Activated naive CD8-positive, alpha-beta T cell (primary cell): ENCODE measurements around the gene KCNJ12.
A peak's percentile ranks its signal among the peaks of the same experiment; 100 is the strongest.
"Not testable (repeated sequence)": the region's sequence is repeated elsewhere in the genome, so short reads cannot be mapped to it uniquely, and the experiment has no call there.

ENCODE experiments used
- H3K27ac Mint-ChIP-seq: one replicate; pipeline ENCODE4 v1.8.0; 2021; ENCODE audit warnings: mixed read lengths
- H3K27me3 Mint-ChIP-seq: one replicate; pipeline ENCODE4 v1.8.0; 2021; ENCODE audit warnings: mixed read lengths
- H3K36me3 Mint-ChIP-seq: one replicate; pipeline ENCODE4 v1.8.0; 2021; ENCODE audit warnings: mixed read lengths
- H3K4me1 Mint-ChIP-seq: one replicate; pipeline ENCODE4 v1.8.0; 2021; ENCODE audit warnings: low read depth, mixed read lengths
- H3K4me3 Mint-ChIP-seq: one replicate; pipeline ENCODE4 v1.8.0; 2021; ENCODE audit warnings: mild to moderate bottlenecking, mixed read lengths
- H3K9me3 Mint-ChIP-seq: one replicate; pipeline ENCODE4 v1.8.0; 2021; ENCODE audit warnings: low read depth, mixed read lengths

The KCNJ12 gene

DNA sequence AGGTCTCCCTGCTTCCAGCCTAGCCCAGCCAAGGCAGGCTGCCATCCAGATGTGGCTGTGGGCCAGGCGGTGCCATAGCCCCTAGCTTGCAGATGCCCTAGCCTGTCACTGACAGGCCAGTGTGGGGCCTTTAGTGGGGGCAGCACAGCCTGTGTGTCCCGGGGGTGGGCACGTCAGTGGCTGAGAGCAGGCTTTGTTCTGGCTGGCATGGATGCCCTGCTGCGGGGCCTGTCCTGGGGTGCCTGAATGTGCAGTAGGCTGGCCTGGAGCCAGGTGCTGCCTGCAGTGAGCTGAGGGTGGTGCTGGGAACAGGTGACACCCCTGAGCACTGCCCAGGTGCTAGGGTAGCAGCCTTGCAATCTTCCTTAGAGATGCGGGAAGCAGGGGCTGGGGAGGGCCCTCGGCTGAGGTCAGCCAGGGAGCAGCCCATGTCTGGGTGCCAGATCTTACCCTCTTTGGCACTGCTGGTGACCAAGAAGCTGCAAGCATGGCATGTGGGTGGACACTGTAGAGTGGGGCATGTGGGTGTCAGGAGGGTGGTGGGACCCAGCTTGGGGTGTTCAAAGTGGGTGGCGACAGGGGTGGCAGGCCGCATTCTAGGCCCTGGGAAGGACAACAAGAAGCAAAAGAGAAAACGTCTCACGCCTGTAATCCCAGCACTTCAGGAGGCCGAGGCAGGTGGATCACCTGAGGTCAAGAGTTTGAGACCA is 37.6 kb downstream of the KCNJ12 start:
- not testable (repeated sequence) for H3K4me1 Mint-ChIP-seq, H3K4me3 Mint-ChIP-seq, H3K27ac Mint-ChIP-seq, H3K36me3 Mint-ChIP-seq, H3K9me3 Mint-ChIP-seq, H3K27me3 Mint-ChIP-seq

DNA sequence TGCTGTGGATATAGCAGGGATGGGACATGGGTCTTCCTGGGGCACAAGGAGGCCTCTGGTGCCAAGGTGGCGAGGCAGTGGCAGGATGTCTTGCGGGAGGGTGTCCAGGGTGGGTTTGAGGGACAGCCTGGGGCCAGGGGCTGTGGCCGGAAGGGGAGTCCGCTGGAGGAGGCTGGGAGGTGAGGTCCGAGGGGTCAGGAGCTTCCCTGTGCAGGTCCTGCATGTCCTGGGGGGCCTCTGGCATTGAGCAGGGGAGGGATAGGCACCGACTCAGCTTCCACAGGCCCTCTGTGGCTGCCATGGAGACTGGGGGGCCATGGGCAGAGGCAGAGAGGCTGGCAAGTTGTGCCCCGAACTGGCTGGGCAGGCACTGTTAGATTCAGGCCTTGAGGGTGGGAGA is 38.5 kb downstream of the KCNJ12 start:
- not testable (repeated sequence) for H3K9me3 Mint-ChIP-seq, H3K4me3 Mint-ChIP-seq, H3K36me3 Mint-ChIP-seq, H3K27me3 Mint-ChIP-seq, H3K27ac Mint-ChIP-seq
- H3K4me1 Mint-ChIP-seq, result peaks cover 14% of the 10 kb centered on the region

DNA sequence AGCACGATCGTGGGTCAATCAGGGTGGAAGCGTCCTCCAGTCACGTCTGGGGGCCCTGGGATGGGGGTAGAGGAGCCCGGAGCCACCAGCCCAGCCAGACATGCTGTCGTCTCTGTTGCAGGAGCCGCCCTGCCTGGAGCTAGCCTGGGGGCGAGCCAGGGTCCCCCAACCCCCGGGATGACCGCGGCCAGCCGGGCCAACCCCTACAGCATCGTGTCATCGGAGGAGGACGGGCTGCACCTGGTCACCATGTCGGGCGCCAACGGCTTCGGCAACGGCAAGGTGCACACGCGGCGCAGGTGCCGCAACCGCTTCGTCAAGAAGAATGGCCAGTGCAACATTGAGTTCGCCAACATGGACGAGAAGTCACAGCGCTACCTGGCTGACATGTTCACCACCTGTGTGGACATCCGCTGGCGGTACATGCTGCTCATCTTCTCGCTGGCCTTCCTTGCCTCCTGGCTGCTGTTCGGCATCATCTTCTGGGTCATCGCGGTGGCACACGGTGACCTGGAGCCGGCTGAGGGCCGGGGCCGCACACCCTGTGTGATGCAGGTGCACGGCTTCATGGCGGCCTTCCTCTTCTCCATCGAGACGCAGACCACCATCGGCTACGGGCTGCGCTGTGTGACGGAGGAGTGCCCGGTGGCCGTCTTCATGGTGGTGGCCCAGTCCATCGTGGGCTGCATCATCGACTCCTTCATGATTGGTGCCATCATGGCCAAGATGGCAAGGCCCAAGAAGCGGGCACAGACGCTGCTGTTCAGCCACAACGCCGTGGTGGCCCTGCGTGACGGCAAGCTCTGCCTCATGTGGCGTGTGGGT is 39.2 kb downstream of the KCNJ12 start:
- not testable (repeated sequence) for H3K9me3 Mint-ChIP-seq, H3K36me3 Mint-ChIP-seq, H3K27me3 Mint-ChIP-seq, H3K27ac Mint-ChIP-seq, H3K4me3 Mint-ChIP-seq
- H3K4me1 Mint-ChIP-seq, result peaks cover 21% of the 10 kb centered on the region

DNA sequence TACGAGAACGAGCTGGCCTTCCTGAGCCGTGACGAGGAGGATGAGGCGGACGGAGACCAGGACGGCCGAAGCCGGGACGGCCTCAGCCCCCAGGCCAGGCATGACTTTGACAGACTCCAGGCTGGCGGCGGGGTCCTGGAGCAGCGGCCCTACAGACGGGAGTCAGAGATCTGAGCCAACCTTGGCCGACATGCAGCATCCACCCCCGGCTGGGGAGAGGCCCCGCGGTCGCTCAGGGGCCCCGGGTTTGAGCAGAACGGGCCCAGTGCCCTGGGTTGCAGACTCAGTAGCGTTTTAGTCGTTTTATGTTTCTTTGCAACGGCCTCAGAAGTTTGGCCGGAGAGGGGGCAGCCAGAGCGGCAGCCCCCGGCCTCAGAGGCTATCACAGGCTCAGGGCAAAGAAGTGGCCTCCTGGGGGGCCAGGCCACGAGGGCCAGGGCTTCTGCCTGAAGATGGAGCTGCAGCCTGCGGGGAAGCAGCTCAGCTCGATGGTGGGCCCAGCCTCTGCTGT is 40.4 kb downstream of the KCNJ12 start:
- H3K36me3 Mint-ChIP-seq, H3K4me3 Mint-ChIP-seq, H3K27me3 Mint-ChIP-seq, H3K27ac Mint-ChIP-seq, H3K9me3 Mint-ChIP-seq: not testable (repeated sequence)
- peaks cover 25% of the 10 kb centered on the region for H3K4me1 Mint-ChIP-seq

DNA sequence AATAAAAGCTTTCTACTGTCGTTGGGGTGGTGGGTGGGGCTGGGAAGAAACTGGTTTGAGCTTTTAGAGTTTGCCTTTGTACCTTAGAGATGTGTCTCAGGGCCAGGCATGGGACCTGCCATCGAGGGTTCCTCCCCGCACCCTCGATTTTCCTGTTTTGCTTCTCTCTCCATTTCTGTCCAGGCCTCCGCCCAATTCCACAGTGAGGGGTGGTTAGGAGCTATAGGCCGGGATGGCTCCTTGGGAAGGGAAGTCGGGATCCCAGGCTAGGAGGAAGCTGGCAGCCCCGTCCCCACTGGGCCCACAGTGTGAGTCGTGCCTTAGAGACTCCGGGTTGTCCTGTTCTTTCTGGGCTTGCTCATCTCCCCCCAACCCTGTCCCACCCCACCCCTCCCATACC is 41.2 kb downstream of the KCNJ12 start:
- H3K4me1 Mint-ChIP-seq, result peaks cover 30% of the 10 kb centered on the region
- H3K9me3 Mint-ChIP-seq, H3K27me3 Mint-ChIP-seq, H3K4me3 Mint-ChIP-seq, H3K36me3 Mint-ChIP-seq, H3K27ac Mint-ChIP-seq: not testable (repeated sequence)

DNA sequence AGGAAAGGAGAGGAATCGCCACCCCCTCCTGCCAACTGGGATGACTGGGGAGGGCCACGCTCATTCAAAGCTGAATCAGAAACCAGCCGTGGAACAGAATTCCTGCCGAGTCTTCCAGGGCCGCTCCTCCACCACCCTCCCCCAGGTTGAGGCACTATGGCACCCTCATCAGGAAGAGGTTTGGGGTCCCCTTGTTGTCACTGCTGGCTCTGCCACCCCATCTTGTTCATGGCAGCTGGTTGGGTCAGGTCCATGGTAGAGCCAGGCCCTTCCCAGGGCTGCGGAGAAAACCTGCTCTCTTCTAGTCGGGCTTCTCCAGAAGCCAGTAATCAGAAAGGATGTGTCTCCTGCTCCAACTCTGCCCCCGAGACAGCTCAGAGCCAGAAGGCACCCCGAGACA is 41.8 kb downstream of the KCNJ12 start:
- H3K9me3 Mint-ChIP-seq, result no peaks in the 10 kb centered on the region
- H3K36me3 Mint-ChIP-seq, result peaks cover 2% of the 10 kb centered on the region
- no peak overlapping the region for H3K27ac Mint-ChIP-seq
- H3K4me1 Mint-ChIP-seq, result peaks cover 32% of the 10 kb centered on the region
- H3K4me3 Mint-ChIP-seq, result no peak overlapping the region
- H3K27me3 Mint-ChIP-seq, result no peaks in the 10 kb centered on the region

DNA sequence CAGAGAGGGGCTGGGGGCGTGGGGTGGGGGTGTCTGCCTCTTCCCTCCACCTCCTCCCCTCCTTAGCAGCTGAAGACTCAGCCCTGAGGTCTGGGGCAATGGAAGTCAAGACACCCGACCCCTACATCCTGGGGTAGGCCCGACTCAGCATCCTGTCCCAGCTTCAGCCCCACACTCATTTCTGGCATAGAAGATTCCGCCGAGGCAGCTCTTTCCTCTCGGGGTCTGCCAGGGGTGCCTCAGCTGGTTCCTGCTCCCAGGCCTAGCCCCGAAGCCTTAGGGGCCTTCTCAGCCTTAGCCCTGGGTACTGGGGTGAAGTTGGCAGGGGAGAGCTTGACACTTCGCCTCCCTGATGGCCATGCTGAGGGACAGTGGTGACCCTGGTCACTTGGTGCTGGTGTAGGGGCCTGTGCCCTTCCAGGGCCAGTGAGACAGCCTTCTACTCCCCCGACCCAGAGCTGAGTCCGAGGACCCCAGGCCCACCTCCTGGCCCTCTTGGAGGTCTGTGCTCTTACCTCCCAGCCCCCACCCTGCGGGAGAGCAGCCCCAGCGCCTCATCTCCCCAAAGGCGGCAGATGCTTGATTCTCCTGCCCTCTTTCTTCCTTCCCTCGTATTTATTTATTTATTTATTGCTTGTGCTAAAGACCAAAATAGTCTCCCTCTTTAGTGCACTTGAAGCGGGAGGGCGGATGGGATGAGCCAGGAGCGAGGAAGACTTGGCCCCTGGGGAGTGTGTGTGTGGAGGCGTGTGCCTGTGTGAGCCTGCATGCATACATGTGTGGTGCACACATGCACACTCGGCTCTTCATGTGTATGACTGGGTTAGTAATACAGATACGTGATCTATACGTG is 42.5 kb downstream of the KCNJ12 start:
- H3K36me3 Mint-ChIP-seq, result peaks cover 2% of the 10 kb centered on the region
- H3K27ac Mint-ChIP-seq, result peak overlapping the region; percentile 76
- H3K4me3 Mint-ChIP-seq, result peak overlapping the region; percentile 80
- H3K9me3 Mint-ChIP-seq, result no peaks in the 10 kb centered on the region
- peaks cover 32% of the 10 kb centered on the region for H3K4me1 Mint-ChIP-seq
- H3K27me3 Mint-ChIP-seq, result no peaks in the 10 kb centered on the region

DNA sequence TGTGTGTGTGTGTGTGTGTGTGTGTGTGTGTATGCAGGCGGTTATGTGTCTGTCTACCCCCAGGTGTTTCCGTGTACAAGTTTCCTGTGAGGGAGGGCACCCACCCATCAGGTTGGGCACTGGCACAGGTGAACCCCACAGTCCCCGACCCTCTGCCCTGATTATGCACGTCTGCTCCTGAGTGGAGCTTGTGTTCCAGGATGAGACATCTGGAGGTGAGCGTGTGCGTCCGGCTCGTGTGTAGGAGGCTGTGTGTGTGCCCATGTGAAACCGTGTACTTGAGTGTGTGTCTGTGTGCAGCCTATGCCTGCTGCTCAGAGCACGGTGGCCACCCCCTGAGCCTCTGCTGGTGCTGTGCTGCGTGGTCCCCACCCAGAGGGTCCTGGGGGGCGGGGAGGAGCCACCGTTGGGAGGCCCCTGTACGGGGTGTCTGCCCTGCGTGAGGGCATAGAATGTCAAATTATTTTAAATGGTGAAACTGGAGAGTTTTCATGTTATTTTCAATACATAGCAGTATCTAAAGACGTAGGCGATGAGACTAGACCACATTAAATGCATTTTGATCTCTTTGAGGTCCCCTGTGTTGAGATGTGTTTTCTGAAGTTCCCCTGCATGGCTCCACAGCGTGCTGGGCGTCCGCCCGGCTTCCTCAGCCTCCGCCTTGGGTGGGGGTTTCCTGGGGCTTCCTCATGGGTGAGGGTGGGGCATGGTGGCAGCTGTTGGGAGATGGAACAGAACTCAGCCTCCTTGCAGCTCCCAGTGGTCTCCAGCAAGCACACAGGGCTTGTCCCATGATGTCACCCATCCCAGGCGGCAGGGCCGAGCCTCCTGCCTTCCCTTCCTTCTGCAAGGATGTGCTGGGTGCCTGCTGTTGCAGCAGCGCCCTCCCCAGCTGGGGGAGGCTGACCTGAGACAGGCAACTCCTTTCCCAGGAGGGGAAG is 43.4 kb downstream of the KCNJ12 start:
- Mint-ChIP-seq H3K9me3 (no peaks in the 10 kb centered on the region), H3K4me3 (peak overlapping the region; percentile 80), H3K27me3 (no peaks in the 10 kb centered on the region), H3K36me3 (peaks cover 2% of the 10 kb centered on the region), H3K27ac (peak overlapping the region; percentile 76), H3K4me1 (peaks cover 32% of the 10 kb centered on the region)

DNA sequence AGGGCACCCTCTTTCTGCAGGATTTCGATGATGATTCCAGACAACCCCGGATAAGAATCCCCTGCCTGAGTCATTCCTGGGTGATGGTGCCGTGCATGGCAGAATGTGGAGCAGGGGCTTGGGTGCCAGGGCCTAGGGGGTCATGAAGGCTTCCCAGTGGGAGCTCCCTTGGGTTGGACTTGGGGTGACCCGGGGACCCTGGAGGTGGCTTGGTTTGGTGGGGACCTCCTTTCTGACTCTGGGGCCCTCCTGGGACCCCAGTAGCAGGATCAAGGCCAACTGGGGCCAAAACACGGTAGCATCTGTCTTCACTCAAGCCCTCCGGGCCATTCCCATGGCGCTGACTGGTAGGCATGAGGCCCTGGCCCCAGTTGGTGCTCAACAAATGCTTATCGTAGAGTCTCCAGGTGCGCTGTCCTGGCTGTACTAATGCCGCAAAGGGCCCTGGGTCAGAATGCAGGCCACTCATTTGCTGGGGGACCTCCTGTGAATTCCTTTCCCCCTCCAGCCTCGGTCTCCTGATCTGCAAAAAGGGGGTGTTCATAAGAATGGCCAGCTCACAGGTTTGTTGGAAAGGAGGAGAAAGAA is 44.4 kb downstream of the KCNJ12 start:
- H3K36me3 Mint-ChIP-seq, result not testable (repeated sequence)

DNA sequence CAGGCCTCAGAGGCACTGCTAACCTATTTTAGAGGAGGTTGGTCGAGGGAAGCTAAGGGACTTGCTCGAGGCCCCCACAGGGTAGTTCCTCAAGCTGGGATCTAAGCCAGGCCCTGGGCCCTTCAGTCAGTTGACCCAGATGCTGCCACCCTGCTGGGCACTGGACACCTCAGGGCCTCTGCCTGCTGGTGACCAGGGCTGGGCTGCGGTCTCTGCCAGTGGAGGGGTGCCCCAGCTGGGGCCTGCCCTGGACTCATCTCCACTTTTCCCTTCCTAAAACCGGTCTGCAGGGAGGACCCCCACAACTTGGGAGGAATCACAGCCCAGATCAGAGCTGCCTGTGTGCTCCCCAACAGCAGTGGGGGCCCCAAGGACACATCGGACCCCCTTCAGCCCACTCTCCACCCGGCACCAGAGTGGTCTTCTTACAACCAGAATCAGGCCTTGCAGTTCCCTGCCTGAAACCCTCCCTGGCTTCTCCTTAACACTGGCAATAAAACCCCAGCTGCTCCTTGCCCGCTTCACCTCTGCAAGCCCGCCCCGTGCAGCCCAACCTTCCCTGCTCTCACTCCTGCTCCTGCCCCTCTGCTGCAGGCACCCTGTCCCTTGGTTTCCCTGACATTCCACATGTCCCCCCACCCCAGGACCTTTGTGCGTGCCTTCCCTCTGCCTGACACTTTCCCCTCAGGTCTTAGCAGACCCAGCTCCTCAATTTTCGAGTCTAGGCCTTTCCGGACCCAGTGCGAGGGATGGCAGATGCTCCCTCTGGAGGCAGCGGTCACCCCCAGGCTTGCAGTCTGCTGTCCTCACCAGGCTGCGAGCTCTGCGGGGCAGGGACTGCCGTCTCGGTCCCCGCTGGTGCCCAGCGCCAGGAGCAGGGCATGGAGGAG is 45.5 kb downstream of the KCNJ12 start:
- not testable (repeated sequence) for H3K27me3 Mint-ChIP-seq, H3K27ac Mint-ChIP-seq, H3K36me3 Mint-ChIP-seq

More for the DNA sequence above, 44.4 kb downstream of the KCNJ12 start:
- not testable (repeated sequence) for H3K9me3 Mint-ChIP-seq, H3K27me3 Mint-ChIP-seq, H3K27ac Mint-ChIP-seq, H3K4me3 Mint-ChIP-seq
- H3K4me1 Mint-ChIP-seq, result peaks cover 32% of the 10 kb centered on the region

DNA sequence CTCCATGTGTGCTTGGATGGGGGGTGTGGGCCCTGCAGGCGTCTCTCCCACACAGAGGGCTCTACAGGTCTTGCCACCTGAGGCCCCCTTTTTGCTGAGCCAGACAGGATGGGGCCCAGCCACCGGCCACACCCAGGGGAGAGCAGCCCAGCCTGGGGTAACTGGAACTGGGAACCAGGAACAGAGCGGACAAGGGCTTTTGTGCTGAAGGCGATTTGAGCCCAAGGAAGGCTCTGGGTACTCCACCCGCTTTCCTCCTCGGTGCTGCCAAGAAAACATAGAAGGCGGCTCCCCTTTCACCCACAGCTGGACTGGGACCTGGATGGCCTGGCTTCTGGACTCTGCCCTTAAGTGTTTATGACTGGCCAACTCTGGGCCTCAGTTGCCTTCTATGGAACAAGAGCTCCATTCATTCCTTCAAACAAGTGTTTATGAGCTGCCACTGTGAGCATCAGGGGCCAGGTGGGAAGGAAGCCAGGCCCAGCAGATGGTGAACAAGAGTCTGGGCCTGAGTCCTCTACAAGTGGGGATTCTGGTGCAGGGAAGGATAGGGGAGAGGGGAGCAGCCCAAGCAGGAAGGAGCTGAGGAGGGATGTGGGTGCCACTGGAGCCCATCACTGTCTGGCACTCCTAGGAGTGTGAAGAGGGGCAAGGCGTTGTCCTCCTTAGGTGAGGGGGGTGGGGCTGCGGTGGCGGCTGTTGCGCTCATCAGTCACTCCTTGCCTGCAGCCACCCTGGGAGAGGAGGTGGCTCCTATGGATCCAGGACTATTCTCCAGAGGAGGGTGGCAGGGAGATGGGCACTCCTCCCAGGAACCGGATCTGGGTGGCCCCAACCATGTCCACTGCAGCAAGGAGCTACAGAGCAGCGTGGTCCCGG is 46.4 kb downstream of the KCNJ12 start:
- H3K9me3 Mint-ChIP-seq, H3K27me3 Mint-ChIP-seq, H3K27ac Mint-ChIP-seq, H3K36me3 Mint-ChIP-seq, H3K4me3 Mint-ChIP-seq: not testable (repeated sequence)
- peaks cover 32% of the 10 kb centered on the region for H3K4me1 Mint-ChIP-seq

More for the DNA sequence above, 45.5 kb downstream of the KCNJ12 start:
- not testable (repeated sequence) for H3K4me3 Mint-ChIP-seq, H3K9me3 Mint-ChIP-seq
- peaks cover 32% of the 10 kb centered on the region for H3K4me1 Mint-ChIP-seq

DNA sequence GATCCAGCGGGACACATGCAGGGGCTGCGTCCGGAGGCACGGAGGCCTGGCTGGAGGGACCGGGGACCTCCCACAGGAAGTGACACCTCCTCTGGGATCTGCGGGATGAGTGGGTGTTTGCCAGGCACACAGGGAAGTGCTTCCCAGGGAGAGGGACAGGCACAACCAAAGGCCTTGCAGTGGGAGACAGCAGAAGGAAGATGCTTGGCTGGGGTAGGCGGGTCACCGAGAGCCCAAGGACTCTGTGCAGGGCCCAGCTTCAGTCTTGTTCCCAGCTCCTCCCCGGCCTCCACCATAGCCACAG is 47.0 kb downstream of the KCNJ12 start:
- not testable (repeated sequence) for H3K27ac Mint-ChIP-seq, H3K9me3 Mint-ChIP-seq, H3K36me3 Mint-ChIP-seq, H3K4me3 Mint-ChIP-seq, H3K27me3 Mint-ChIP-seq
- peaks cover 27% of the 10 kb centered on the region for H3K4me1 Mint-ChIP-seq

DNA sequence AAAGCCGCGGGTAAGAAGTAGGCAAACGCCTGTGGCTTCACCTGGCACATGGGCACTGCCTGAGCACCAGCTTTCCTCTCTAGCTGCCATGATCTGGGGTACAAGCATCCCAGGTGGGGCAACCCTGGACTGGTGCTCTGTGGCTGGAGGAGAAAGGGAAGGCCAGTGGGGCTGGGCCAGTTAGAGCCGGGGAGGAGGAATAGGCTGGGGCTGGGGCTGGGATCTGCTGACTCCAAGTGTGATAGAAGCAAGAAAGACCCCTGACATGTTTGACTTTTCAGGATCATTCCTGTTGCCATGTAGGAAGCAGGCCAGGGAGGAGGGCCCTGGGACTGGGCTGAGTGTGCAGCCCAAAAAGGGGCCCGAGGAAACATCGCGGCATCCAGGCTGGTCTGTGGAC is 48.5 kb downstream of the KCNJ12 start:
- peaks cover 18% of the 10 kb centered on the region for H3K4me1 Mint-ChIP-seq
- H3K36me3 Mint-ChIP-seq, H3K4me3 Mint-ChIP-seq, H3K9me3 Mint-ChIP-seq, H3K27me3 Mint-ChIP-seq, H3K27ac Mint-ChIP-seq: not testable (repeated sequence)
